ENCODE data around the gene FRMD5.

FRMD5 gene

DNA sequence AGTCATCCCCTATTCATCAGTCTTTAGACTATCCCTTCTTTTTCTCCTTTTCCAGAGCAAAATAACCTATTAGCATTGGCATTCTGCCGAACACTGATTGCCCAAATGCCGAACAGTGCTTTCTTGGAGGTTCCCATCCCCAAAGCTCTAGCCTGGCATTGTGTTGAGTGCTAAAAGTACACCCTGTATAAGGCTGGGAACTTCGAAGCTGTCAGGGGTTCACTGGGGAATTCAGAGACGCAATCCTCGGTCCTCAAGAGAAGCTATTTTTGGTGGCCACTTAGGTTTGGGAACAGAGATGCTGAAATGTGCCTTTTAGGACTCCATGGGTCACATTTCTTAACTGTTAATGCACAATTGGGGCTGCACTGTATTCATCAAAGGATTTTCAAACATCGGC, 8.4 kb downstream of the FRMD5 start:
- peaks cover 3% of the 10 kb centered on the region; the same call in 1 of the 2 replicates for H3K27me3 ChIP-seq (ENCODE audit: low read depth, low read length)
- H3K9me3 ChIP-seq (ENCODE audit: insufficient read depth, low read length) = no peaks in the 10 kb centered on the region
- no peak overlapping the region for H2AFZ ChIP-seq (ENCODE audit: low read depth, low read length)
- TF ChIP-seq EZH2phosphoT487 (IDR thresholded peaks at IDR 0.05; ENCODE audit: low read depth) (no peak), CTCF (IDR thresholded peaks at IDR 0.05; ENCODE audit: low read depth, low read length) (no peak)
- H3K27ac ChIP-seq (ENCODE audit: low read length) = no peak overlapping the region
- no peak overlapping the region for H3K9ac ChIP-seq (ENCODE audit: low read length)
- H3K4me3 ChIP-seq (ENCODE audit: low read length) = no peak overlapping the region
- no peaks in the 10 kb centered on the region for H3K36me3 ChIP-seq (replicated peaks; ENCODE audit: low read depth, low read length)
- H4K20me1 ChIP-seq (ENCODE audit: insufficient read depth, low read length) = no peaks in the 10 kb centered on the region
- no peaks in the 10 kb centered on the region for H3K4me1 ChIP-seq (ENCODE audit: low read length)
- H3K4me2 ChIP-seq (ENCODE audit: low read length) = no peak overlapping the region
- H3K79me2 ChIP-seq (ENCODE audit: low read length) = no peaks in the 10 kb centered on the region

DNA sequence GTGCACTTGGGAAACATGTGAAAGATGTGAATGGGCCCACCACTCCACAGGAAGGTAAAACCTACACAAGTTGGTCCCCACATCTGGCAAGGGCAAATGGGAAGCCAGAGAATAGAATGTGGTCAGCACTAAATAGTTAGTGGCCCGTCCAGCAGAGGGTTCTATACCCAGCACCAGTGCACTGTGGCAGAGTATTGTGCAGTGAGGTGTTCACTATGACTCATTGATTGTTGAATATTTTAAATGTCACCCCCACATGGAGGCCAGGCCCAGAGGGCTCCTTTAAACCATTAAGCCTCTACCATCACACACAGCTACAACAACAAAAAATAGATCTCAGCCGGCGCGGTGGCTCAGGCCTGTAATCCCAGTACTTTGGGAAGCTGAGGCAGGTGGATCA, 11.7 kb downstream of the FRMD5 start:
- Histone ChIP-seq H4K20me1 (ENCODE audit: insufficient read depth, low read length) (no peaks in the 10 kb centered on the region), H3K4me2 (ENCODE audit: low read length) (no peak overlapping the region), H3K9ac (ENCODE audit: low read length) (no peak overlapping the region), H2AFZ (ENCODE audit: low read depth, low read length) (no peak overlapping the region), H3K9me3 (ENCODE audit: insufficient read depth, low read length) (no peaks in the 10 kb centered on the region), H3K79me2 (ENCODE audit: low read length) (no peaks in the 10 kb centered on the region), H3K27me3 (ENCODE audit: low read depth, low read length) (peaks cover 7% of the 10 kb centered on the region; the same call in 1 of the 2 replicates), H3K27ac (ENCODE audit: low read length) (no peak overlapping the region), H3K36me3 (replicated peaks; ENCODE audit: low read depth, low read length) (no peaks in the 10 kb centered on the region), H3K4me1 (ENCODE audit: low read length) (no peaks in the 10 kb centered on the region), H3K4me3 (ENCODE audit: low read length) (no peak overlapping the region)
- no peak for TF ChIP-seq CTCF (IDR thresholded peaks at IDR 0.05; ENCODE audit: low read depth, low read length)
- TF ChIP-seq EZH2phosphoT487 (IDR thresholded peaks at IDR 0.05; ENCODE audit: low read depth) = no peak

- H3K9me3 ChIP-seq (ENCODE audit: insufficient read depth, low read length) = no peaks in the 10 kb centered on the region
- TF ChIP-seq CTCF (IDR thresholded peaks at IDR 0.05; ENCODE audit: low read depth, low read length) = no peak
- TF ChIP-seq EZH2phosphoT487 (IDR thresholded peaks at IDR 0.05; ENCODE audit: low read depth) = no peak
- peaks cover 16% of the 10 kb centered on the region for H3K27me3 ChIP-seq (ENCODE audit: low read depth, low read length)
- H3K27ac ChIP-seq (ENCODE audit: low read length) = no peak overlapping the region
- no peaks in the 10 kb centered on the region for H3K79me2 ChIP-seq (ENCODE audit: low read length)
- H3K9ac ChIP-seq (ENCODE audit: low read length) = no peak overlapping the region
- H3K4me2 ChIP-seq (ENCODE audit: low read length) = no peak overlapping the region
- H2AFZ ChIP-seq (ENCODE audit: low read depth, low read length) = no peak overlapping the region
- no peak overlapping the region for H3K4me3 ChIP-seq (ENCODE audit: low read length)
- no peaks in the 10 kb centered on the region for H3K36me3 ChIP-seq (replicated peaks; ENCODE audit: low read depth, low read length)
- H4K20me1 ChIP-seq (ENCODE audit: insufficient read depth, low read length) = no peaks in the 10 kb centered on the region
- no peaks in the 10 kb centered on the region for H3K4me1 ChIP-seq (ENCODE audit: low read length)
Measured at GRCh38 chr15:44181410-44181809, 13.7 kb downstream of the FRMD5 start.

GRCh38 chr15:44177139-44177538, 17.9 kb downstream of the FRMD5 start:
- peaks cover 28% of the 10 kb centered on the region for H3K27me3 ChIP-seq (ENCODE audit: low read depth, low read length)
- H3K4me3 ChIP-seq (ENCODE audit: low read length) = no peak overlapping the region
- no peaks in the 10 kb centered on the region for H3K36me3 ChIP-seq (replicated peaks; ENCODE audit: low read depth, low read length)
- TF ChIP-seq CTCF (IDR thresholded peaks at IDR 0.05; ENCODE audit: low read depth, low read length) (no peak), EZH2phosphoT487 (IDR thresholded peaks at IDR 0.05; ENCODE audit: low read depth) (no peak)
- no peak overlapping the region for H3K4me2 ChIP-seq (ENCODE audit: low read length)
- no peaks in the 10 kb centered on the region for H3K4me1 ChIP-seq (ENCODE audit: low read length)
- no peak overlapping the region for H3K27ac ChIP-seq (ENCODE audit: low read length)
- H2AFZ ChIP-seq (ENCODE audit: low read depth, low read length) = no peak overlapping the region
- H3K9me3 ChIP-seq (ENCODE audit: insufficient read depth, low read length) = no peaks in the 10 kb centered on the region
- H3K9ac ChIP-seq (ENCODE audit: low read length) = no peak overlapping the region
- no peaks in the 10 kb centered on the region for H4K20me1 ChIP-seq (ENCODE audit: insufficient read depth, low read length)
- H3K79me2 ChIP-seq (ENCODE audit: low read length) = no peaks in the 10 kb centered on the region

Data from OCI-LY3 (cell line).